Lower leg skin (tissue), 3 donors: Measurements from ENCODE around the gene POGZ.

ENCODE experiments used
- POLR2A ChIP-seq, 2 donors: fragments of 450-650 bp; IDR thresholded peaks; one replicate each; pipeline ENCODE4 v1.6.1; 2016 to 2017; ENCODE audit warnings: antibody characterized with exemption in 2 of 2, mild to moderate bottlenecking in 1 of 2, moderate library complexity in 1 of 2
- TF ChIP-seq, protein P1 (sequence below), 3 donors: fragments of 450-650 bp; IDR thresholded peaks; one replicate each; pipeline ENCODE4 v1.5.1; 2016; ENCODE audit warnings: antibody characterized with exemption in 3 of 3, mild to moderate bottlenecking in 3 of 3, moderate library complexity in 2 of 3

DNA sequence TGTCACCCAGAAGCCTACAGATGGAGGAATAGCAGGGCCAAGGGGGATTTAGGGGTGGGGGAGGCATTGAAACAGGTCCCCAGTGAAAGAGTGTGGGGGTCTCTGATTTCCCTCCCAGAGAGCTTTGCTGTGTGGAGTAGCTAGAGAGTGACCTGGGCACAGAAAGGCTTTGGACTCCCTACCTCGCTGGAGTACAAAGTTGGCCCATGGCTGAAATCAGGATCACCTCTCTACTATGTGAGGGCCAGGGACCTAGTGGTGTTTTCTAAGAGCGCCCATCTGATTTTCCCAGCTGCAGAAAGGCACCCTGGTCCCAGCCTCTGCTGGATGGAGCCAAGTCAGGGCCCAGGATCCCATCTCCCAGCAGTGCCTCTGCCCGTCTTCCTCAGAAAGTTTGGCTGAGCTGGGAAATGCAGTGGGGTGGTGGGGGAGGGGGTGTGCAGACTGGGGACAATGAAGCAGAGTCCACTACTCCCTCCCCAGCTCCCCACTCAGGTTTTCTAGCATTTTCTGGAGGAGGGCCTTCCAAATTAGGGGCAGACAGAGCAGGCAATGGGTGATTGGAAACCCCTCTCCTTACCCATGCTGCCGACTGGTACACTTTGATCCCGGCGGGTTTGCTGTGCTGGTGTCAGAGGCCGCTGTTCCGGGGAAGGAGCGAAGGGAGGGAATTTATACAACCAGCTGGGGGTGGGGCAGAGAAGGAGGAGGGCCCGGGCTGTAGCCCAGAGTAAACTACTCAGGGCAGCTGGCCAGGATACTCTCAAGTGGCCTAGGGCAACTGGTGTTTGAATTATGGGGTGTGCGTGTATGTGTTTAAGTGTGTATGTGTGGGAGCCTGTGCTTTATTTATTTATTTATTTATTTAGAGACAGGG is 87.0 kb downstream of the POGZ start, which contains the start of gene SELENBP1:
- TF ChIP-seq, protein P1, sequence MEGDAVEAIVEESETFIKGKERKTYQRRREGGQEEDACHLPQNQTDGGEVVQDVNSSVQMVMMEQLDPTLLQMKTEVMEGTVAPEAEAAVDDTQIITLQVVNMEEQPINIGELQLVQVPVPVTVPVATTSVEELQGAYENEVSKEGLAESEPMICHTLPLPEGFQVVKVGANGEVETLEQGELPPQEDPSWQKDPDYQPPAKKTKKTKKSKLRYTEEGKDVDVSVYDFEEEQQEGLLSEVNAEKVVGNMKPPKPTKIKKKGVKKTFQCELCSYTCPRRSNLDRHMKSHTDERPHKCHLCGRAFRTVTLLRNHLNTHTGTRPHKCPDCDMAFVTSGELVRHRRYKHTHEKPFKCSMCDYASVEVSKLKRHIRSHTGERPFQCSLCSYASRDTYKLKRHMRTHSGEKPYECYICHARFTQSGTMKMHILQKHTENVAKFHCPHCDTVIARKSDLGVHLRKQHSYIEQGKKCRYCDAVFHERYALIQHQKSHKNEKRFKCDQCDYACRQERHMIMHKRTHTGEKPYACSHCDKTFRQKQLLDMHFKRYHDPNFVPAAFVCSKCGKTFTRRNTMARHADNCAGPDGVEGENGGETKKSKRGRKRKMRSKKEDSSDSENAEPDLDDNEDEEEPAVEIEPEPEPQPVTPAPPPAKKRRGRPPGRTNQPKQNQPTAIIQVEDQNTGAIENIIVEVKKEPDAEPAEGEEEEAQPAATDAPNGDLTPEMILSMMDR (IDR thresholded peaks at IDR 0.05): no peak
- TF ChIP-seq POLR2A (IDR thresholded peaks at IDR 0.05): no peak
